Measurements from ENCODE around the gene CLCF1. TPM values are rescaled to one million over a fixed set of nuclear protein-coding genes. Genes with fewer than 3 reads are reported as not detected.

Gene CLCF1
- total and polyA plus RNA-seq, 2 of the 13 experiments (the other 11 are each of a cell fraction or from before 2014, with no cell fraction given): 0.49 to 0.78 TPM

GRCh38 chr11:67382276-67383136 lies 9.1 kb upstream of the CLCF1 start (continued):
- no peak for TF ChIP-seq ZBTB2 (CRISPR knock-in tag; IDR thresholded peaks at IDR 0.05; ENCODE audit: low read depth)
- no peak for TF ChIP-seq UBTF (CRISPR knock-in tag; IDR thresholded peaks at IDR 0.05)
- TF ChIP-seq GFI1 (CRISPR knock-in tag; IDR thresholded peaks at IDR 0.05; ENCODE audit: borderline replicate concordance): no peak
- TF ChIP-seq RFX1 (IDR thresholded peaks at IDR 0.05): no peak
- no peak for TF ChIP-seq TIGD3 (CRISPR knock-in tag; IDR thresholded peaks at IDR 0.05; ENCODE audit: borderline replicate concordance)
- no peak for TF ChIP-seq ZNF770 (CRISPR knock-in tag; IDR thresholded peaks at IDR 0.05)
- TF ChIP-seq PBX2 (CRISPR knock-in tag; IDR thresholded peaks at IDR 0.05): no peak
- no peak for TF ChIP-seq MTA3 (CRISPR knock-in tag; IDR thresholded peaks at IDR 0.05)
- no peak for TF ChIP-seq PRDM4 (CRISPR knock-in tag; IDR thresholded peaks at IDR 0.05; ENCODE audit: borderline replicate concordance)
- no peak for TF ChIP-seq CBX5 (CRISPR knock-in tag; IDR thresholded peaks at IDR 0.05; ENCODE audit: borderline replicate concordance)
- no peak for TF ChIP-seq ZFP37 (CRISPR knock-in tag; IDR thresholded peaks at IDR 0.05; ENCODE audit: borderline replicate concordance)
- TF ChIP-seq ZNF138 (CRISPR knock-in tag; IDR thresholded peaks at IDR 0.05; ENCODE audit: low read depth): no peak
- no peak for TF ChIP-seq ZNF562 (CRISPR knock-in tag; IDR thresholded peaks at IDR 0.05; ENCODE audit: borderline replicate concordance)
- TF ChIP-seq ZNF235 (CRISPR knock-in tag; IDR thresholded peaks at IDR 0.05; ENCODE audit: borderline replicate concordance): no peak
- no peak for TF ChIP-seq TEAD3 (CRISPR knock-in tag; optimal IDR thresholded peaks at IDR 0.05; ENCODE audit: borderline replicate concordance)
- TF ChIP-seq ZNF670 (CRISPR knock-in tag; IDR thresholded peaks at IDR 0.05; ENCODE audit: borderline replicate concordance): no peak

Data from HepG2 (cell line).